Glomerular visceral epithelial cell (primary cell): Measurements from ENCODE around the gene PIP5K1C.

Source experiments
- DNase-seq: peaks from one replicate; pipeline ENCODE4 v3.0.0-alpha.2; 2016; ENCODE audit errors: extremely low spot score

The PIP5K1C gene

DNA sequence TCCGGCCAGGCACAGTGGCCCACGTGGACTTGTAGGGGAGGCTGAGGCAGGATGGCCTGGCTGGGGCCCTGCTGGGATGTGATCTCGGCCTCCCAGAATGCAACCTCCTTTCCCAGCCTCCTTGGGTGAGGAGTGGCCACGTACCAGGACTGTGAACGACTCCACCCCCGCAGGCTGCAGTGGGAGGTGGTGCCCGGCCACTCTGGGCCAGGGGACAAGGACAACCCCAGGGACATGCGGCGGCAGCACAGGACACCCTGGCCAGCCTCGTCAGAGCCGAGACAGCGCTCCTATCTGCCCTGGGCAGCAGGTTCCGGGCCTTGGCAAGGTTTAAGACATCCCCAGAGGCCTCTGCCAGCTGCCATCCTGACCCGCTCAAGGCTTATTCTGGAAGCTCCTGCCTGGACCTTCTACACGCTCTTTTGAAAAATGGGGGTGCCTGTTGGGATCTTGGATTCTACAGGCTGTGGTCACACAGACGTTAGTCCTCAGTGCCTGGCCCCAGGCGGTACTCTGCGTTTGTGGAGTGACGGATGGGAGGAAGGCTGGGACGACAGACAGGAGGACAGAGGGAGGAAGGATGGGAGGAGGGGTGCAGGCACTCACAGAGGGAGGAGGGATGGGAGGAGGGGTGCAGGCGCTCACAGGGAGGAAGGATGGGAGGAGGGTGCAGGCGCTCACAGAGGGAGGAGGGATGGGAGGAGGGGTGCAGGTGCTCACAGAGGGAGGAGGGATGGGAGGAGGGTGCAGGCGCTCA is 53.8 kb downstream of the PIP5K1C start:
- no peak for DNase-seq

DNA sequence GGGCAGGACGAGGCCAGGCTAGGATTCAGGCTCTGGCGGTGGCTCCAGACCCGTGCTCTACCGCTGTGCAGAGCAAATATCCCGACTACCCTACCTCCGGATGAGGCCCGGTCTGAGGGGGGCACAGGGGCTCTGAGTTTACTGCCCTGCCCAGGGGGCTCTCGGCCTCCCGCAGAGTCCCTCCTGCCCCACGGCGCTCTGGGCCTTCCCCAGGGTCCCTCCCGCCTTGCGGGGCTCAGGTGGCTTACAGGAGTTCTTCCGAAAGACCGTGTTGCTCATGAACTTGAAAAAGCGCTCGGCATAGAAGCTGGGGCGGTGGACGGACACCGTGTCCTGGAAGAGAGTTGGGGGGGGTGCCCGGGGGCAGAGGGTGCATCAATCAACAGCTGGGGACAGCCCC is 54.5 kb downstream of the PIP5K1C start:
- DNase-seq = no peak

- no peak for DNase-seq
Observed at GRCh38 chr19:3645067-3645396, 55.2 kb downstream of the PIP5K1C start.

DNA sequence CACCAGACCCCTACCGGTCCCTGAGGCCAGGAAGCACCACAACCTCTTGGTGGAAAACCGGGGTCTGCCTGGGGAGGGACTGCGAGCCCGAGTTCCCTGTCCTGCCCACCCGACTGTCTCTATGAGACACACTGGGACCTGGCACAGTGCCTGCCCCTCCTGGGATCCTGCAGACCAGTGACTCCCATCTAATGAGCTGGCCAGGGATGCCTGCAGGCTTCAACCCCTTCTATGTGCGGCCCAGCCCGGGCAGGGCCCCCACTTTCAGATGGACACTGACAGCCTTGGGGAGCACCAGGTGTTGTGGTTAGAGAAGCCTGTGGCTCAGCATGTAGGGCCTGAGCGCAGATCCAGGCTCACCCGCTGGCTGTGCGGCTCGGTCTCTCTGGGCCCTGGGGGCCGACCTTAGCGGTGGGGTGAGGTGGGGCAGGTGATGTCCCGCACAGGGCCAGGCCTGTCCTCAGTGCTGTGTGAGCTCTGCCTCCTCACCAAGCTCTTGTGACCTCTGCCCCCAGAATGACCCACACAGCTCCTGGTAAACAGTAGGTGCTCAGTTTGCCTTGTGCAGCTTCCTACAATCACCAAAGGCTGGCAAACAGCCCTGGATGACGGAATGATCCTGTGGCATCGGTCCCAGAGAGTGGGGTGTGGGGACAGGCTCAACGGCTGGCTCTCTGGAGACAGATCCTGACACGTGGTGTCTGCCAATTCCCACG is 55.8 kb downstream of the PIP5K1C start:
- no peak for DNase-seq

DNA sequence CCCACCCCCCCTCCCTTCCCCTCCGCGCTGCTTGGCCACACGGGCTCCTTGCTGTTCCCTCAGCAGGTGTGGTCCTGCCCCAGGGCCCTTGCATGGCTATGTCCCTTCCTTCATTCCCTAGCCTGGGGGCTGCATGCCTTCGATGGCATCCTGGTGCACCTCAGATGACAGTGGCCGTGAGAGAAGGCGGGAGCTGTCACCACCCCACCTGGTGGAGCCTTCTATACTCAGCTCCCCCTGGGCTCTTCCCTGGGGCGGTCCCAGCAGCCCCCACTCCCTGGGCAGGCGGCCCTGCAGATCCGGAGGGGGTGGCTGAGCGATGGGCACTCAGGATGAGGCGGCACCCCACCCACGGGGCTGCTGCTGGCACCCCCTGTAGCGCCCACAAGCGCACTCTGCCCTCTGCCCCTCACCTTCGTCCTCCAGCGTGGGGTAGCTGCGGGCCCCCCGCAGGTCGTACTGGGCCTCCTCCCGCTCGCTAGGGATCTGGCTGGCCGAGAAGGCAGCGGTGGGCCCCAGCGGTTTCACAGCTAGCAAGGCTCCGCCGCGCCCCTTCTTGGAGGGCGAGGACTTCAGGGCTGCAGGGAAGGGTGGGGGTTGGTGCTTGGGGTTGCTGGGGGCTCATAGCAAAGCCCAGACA is 56.5 kb downstream of the PIP5K1C start:
- no peak for DNase-seq

DNA sequence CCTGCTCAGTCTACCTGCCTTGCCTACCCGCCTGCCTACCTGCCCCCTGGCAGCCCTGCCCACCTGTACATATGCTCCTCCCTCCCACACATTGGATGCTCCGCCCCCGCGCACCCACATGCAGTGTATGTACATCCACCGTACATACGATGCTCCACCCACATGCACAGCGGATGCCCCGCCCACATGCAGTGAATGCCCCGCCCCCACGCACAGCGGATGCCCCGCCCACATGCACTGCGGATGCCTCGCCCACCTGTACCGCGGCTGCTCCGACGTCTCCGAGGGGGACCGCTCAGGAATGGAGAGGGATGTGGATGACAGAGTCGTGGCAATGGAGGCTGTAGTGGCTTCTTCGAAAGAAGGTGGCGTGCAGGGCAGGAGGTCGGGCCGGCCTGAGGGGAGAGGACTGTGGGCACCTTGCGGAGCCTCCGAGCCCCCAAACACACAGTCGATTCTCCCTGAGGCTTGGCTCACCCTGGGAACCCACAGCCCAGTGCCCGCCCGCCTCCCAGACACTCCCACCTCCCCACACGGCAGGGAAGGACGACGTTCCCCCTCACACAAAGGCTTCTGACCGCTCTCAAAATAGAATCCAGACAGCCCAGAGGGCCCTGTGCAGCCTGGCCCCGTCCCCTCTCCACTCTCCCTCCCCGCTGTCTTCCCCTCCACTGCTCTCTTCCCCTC is 57.1 kb downstream of the PIP5K1C start:
- no peak for DNase-seq

DNA sequence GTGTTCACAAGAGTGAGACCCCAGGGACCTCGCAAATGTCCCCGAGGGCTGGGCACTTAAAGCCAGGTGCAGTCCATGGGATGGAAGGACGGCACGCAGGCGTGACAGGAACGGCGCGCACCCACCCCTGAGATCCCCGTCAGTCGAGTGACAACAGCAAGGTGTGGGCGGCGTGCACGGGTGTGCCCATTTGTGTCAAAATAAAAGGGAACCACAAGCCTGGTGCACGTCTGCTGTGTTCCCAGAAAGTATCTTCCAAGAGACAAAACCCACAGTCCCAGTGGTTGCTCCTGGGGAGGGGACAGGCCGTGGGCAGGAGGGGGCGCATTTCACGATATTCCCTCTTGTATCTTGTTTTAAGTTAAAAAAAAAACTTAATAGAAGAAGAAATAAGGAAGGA is 58.0 kb downstream of the PIP5K1C start:
- no peak for DNase-seq

- no peak for DNase-seq
Observed at GRCh38 chr19:3641515-3642269, 58.6 kb downstream of the PIP5K1C start.

GRCh38 chr19:3639479-3639878 is 60.8 kb downstream of the PIP5K1C start:
- no peak for DNase-seq

DNA sequence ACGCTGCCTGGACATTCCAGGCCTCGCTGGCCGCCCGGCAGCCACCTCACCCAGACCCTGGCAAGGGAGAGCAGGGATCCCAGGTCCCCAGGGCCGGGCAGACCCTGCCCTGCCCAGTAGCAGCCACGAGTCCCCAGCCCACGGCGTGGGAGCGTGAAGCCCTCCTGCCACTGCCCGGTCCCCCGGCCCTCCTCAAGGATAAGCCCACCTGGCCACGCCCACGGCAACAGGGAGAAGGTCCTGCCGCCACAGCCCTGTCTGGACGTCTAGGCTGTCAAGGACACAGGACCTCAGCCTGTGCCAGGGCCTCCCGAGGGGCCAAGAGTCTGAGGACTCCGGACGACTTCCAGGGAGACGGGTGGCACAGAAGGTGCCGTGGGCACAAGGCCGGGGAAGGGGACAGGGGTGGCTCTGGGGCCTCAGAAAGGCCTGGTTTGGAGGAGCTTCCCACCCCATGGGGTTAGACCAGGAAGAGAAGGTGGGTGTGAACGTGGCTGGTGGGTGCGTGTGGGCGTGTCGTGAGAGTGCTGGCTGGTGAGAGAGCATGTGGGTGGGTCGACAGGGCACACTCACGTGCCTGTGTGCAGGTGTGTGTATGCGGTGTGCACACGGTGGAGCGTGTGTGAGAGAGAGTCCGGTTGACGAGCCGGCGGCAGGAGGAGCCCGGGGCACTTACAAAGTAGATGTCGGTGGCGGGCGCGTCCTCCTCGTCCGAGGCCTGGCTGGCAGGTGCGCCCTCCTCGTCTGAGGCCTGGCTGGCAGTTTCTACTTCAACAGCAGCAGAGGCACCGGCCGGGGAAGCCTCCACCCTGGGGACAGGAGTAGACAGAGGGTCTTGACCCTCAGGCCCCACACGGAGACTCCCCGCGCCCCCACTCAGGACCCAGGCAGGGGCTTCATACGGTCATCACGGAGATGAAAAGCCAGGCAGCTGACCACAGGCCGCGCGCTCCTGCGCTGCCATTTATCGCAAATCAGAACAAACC is 61.8 kb downstream of the PIP5K1C start:
- DNase-seq = no peak

- no peak for DNase-seq
Observed at GRCh38 chr19:3637621-3638020, 62.6 kb downstream of the PIP5K1C start.

- no peak for DNase-seq
Observed at GRCh38 chr19:3636962-3637361, 63.3 kb downstream of the PIP5K1C start.

GRCh38 chr19:3636506-3636905 is 63.8 kb downstream of the PIP5K1C start:
- no peak for DNase-seq

GRCh38 chr19:3634496-3635045 is 65.7 kb downstream of the PIP5K1C start:
- no peak for DNase-seq

DNA sequence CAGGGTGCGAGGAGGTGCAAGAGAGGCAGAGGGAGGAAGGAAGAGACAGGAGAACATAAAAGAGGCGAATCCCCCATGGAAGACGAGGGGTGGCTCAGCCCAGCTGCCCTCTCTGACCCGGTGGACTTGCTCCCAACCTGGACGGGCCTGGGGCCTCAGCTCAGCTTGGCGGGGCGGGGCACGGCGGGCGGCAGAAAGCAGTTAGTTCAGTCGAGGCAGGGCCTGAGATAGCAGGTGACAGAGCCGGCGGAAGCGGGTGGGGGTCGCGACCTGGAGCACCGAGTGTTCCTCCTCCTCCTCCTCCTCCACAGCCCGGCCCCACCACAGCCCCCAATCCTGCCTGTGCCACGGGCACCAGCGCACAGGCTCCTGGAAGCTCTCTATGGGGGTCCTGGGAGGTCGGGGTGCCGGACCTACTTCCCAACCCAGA is 66.7 kb downstream of the PIP5K1C start:
- no peak for DNase-seq

DNA sequence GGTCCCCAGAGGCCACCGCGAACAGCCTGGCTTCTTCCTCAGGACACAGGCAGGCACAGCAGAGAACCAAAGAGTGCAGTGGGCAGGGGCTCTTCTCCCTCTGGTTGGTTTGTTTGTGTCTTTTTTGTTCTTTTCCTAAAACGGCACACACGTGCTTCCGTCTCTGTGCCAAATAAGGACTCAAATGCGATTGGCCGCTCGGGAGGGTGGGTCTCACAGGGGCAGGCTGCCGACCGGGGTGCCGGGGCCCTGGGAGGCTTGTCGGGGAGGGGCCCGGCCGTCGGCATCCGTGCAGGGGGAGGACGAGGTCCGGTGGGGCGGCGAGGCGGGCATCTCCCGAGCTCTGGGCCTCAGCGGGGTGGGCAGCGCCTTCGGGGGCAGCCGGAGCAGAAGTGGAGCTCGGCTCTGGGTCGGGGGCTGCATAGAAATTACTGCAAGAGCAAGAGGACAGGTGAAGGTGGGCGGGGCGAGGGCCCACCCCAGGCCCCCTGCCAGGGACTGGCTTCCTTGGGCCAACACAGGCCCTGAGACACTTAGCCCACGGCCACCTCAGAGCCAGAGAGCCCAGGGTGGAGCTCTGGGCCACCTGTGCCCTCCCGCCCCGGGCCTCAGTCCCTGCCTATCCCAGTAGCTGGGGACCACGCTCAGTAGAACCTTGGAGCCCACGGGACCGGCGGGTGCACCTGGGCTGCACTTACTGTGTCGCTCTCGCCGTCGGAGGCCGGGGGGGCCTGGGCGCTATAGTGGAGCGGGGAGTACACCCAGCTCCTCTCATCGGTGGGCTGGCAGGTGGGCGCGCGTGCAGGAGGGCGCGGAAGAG is 67.3 kb downstream of the PIP5K1C start:
- no peak for DNase-seq

- no peak for DNase-seq
Observed at GRCh38 chr19:3632098-3632497, 68.2 kb downstream of the PIP5K1C start.

DNA sequence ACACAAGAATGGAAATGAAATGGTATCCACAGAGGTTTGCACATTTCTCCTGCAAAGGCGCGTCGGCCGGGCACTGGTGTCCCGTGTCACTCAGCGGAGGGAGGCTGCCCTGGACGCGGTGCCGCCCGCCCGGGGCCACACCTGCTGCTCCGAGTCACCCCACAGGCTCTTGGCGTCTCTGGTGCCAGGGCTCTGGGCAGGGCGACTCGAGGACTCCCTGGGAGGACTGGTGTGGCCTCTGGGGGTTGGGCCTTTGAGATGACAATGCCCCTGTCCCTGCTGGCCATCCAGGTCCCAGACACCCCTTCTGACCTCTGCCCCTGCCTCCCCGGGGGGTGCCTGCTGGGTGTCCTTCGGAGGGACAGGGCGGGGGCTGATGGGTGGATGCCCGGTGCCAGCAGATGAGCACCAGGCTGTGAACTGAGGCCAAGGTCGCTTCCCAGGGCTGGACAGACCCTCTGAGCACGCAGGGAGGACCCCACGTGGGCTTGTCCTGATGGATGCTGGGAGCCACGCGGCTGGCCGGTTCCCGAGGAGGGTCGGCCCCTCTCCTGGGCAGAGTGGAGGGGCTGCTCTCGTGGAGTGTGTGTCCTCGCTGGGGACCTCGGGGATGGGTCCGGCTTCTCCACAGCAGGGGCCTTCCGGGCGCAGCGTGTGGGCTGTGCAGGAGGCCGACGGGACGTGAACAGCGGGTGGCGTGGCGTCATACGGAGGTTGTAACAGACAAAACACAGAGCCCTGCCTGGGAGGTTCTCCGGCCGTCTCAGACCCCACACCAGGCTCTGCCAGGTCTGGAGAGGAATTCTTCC is 69.0 kb downstream of the PIP5K1C start:
- no peak for DNase-seq
